Body of pancreas (tissue), 4 donors: Measurements from ENCODE around the gene OR1C1.

Experiments used
- CTCF ChIP-seq, 7 experiments: fragments of 450-650 bp in 4 of 7; fragments of 200-600 bp in 3 of 7; sonication (generic) in 3 of 7; IDR thresholded peaks; one replicate each; pipeline ENCODE4 v1.5.1; 2016 to 2019; ENCODE audit warnings: antibody characterized with exemption in 7 of 7
- POLR2A ChIP-seq, 3 donors: fragments of 450-650 bp; IDR thresholded peaks; one replicate each; pipeline ENCODE4 v1.6.1; 2016; ENCODE audit warnings: antibody characterized with exemption in 3 of 3, mild to moderate bottlenecking in 2 of 3

DNA sequence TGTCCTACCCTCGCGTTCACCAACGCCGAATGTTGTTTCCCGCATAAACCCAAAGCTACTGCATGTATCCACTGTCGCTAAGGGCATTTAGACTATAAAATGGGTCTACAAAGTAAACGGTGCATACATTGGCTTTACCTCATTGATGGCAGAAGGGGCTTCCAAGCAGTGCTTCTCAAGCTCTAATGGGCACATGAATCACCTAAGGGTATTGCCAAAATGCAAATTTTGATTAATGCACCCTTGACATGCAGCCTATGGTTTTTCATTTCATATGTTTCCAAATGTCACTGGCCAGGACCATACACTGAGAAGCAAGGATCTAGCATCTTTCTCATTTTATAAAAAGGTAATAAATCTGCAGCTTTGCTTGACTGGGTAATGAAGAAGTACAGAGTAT lies 46.6 kb downstream of the OR1C1 start:
- TF ChIP-seq CTCF (IDR thresholded peaks at IDR 0.05) = no peak
- TF ChIP-seq POLR2A (IDR thresholded peaks at IDR 0.05) = no peak
